Body of pancreas (tissue), 4 donors: ENCODE results near the gene FGF12.

Source experiments
- POLR2A ChIP-seq, 3 donors: fragments of 450-650 bp; IDR thresholded peaks; one replicate each; pipeline ENCODE4 v1.6.1; 2016; ENCODE audit warnings: antibody characterized with exemption in 3 of 3, mild to moderate bottlenecking in 2 of 3
- TF ChIP-seq, protein P1 (sequence below), 7 experiments: fragments of 450-650 bp in 4 of 7; fragments of 200-600 bp in 3 of 7; sonication (generic) in 3 of 7; IDR thresholded peaks; one replicate each; pipeline ENCODE4 v1.5.1; 2016 to 2019; ENCODE audit warnings: antibody characterized with exemption in 7 of 7

DNA sequence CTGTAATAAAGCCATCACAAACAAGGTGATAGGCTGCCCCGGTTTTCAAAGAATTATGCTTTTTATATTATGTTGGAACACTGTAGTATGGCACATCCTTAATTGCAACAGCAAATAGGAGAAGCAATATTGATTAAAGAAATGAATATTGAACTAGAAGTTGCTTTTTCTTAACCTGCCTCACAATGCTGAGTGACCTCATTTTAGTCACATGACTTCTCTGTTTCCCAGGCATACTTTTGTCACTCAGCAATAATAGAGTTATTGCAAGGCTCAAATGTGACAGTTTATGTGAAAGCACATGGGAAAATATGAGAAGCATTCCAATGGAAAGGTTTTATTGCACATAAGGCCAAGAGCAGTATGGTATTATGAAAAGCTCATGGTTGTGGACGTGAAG, 400.7 kb downstream of the FGF12 start:
- TF ChIP-seq POLR2A (IDR thresholded peaks at IDR 0.05), result no peak
- TF ChIP-seq, protein P1, sequence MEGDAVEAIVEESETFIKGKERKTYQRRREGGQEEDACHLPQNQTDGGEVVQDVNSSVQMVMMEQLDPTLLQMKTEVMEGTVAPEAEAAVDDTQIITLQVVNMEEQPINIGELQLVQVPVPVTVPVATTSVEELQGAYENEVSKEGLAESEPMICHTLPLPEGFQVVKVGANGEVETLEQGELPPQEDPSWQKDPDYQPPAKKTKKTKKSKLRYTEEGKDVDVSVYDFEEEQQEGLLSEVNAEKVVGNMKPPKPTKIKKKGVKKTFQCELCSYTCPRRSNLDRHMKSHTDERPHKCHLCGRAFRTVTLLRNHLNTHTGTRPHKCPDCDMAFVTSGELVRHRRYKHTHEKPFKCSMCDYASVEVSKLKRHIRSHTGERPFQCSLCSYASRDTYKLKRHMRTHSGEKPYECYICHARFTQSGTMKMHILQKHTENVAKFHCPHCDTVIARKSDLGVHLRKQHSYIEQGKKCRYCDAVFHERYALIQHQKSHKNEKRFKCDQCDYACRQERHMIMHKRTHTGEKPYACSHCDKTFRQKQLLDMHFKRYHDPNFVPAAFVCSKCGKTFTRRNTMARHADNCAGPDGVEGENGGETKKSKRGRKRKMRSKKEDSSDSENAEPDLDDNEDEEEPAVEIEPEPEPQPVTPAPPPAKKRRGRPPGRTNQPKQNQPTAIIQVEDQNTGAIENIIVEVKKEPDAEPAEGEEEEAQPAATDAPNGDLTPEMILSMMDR (IDR thresholded peaks at IDR 0.05), result no peak
